Neural cell (in vitro differentiated cells): ENCODE data around the gene PDHB. TPM values are rescaled to one million over a fixed set of nuclear protein-coding genes. Genes with fewer than 3 reads are reported as not detected.

Experiments used
- H2AFZ ChIP-seq: fragments of 200-600, 300-800 bp; sonication (generic), shearing (Covaris generic); 2 replicates; pipeline ENCODE4 v1.6.0; 2014; ENCODE audit warnings: low read depth, mild to moderate bottlenecking, antibody characterized with exemption, low read length, moderate library complexity
- H3F3A ChIP-seq: fragments of 200-600 bp; shearing (Covaris generic); 2 replicates; pipeline ENCODE4 v1.6.1; 2016; ENCODE audit warnings: mild to moderate bottlenecking, moderate library complexity, mixed read lengths, antibody characterized with exemption, low read length; ENCODE audit not compliant: insufficient read depth, poor library complexity, severe bottlenecking
- H3K27ac ChIP-seq: fragments of 200-600, 300-800 bp; sonication (generic), shearing (Covaris generic); 2 replicates; pipeline ENCODE4 v1.5.1; 2014; ENCODE audit warnings: mild to moderate bottlenecking, low read length, moderate library complexity
- H3K27me3 ChIP-seq: fragments of 300-800, 200-600 bp; sonication (generic), shearing (Covaris generic); 2 replicates; pipeline ENCODE4 v1.6.0; 2014; ENCODE audit warnings: mild to moderate bottlenecking, low read depth, low read length, moderate library complexity; ENCODE audit not compliant: insufficient read depth
- H3K36me3 ChIP-seq: fragments of 300-800, 200-600 bp; sonication (generic), shearing (Covaris generic); 2 replicates; pipeline ENCODE4 v1.5.1; 2014; ENCODE audit warnings: mild to moderate bottlenecking, antibody characterized with exemption, low read length, moderate library complexity; ENCODE audit not compliant: insufficient read depth
- H3K4me2 ChIP-seq: fragments of 300-800, 200-600 bp; sonication (generic), shearing (Covaris generic); 2 replicates; pipeline ENCODE4 v1.6.0; 2014; ENCODE audit warnings: mild to moderate bottlenecking, low read length
- H3K4me3 ChIP-seq: fragments of 300-800, 200-600 bp; sonication (generic), shearing (Covaris generic); 2 replicates; pipeline ENCODE4 v1.5.1; 2014; ENCODE audit warnings: mild to moderate bottlenecking, low read length, moderate library complexity
- H3K79me2 ChIP-seq: fragments of 200-600 bp; shearing (Covaris generic); replicated peaks from 2 replicates; pipeline ENCODE4 v1.6.0; 2014; ENCODE audit warnings: mild to moderate bottlenecking, low read length, moderate library complexity; ENCODE audit not compliant: insufficient read depth
- H3K9ac ChIP-seq: fragments of 300-800, 200-600 bp; sonication (generic), shearing (Covaris generic); 2 replicates; pipeline ENCODE4 v1.6.1; 2016; ENCODE audit warnings: mild to moderate bottlenecking, low read length, mixed read lengths
- H3K9me2 ChIP-seq: fragments of 200-600 bp; shearing (Covaris generic); 2 replicates; pipeline ENCODE4 v1.6.1; 2016; ENCODE audit warnings: mild to moderate bottlenecking, low read length, mixed read lengths; ENCODE audit not compliant: insufficient read depth
- H3K9me3 ChIP-seq: fragments of 200-600, 300-800 bp; sonication (generic), shearing (Covaris generic); 2 replicates; pipeline ENCODE4 v1.6.1; 2016; ENCODE audit warnings: mild to moderate bottlenecking, mixed run types, low read length, moderate library complexity, mixed read lengths
- H4K20me1 ChIP-seq: fragments of 200-600 bp; shearing (Covaris generic); 2 replicates; pipeline ENCODE4 v1.6.1; 2016; ENCODE audit warnings: mild to moderate bottlenecking, mixed run types; ENCODE audit not compliant: insufficient read depth
- EP300 ChIP-seq: fragments of 450-650 bp; conservative IDR thresholded peaks from 2 replicates; pipeline ENCODE4 v1.6.1; 2014; ENCODE audit warnings: antibody characterized with exemption, mild to moderate bottlenecking, moderate library complexity; ENCODE audit not compliant: poor library complexity, severe bottlenecking
- EZH2 ChIP-seq: fragments of 200-600, 300-800 bp; shearing (Covaris generic), sonication (generic); IDR thresholded peaks from 2 replicates; pipeline ENCODE4 v1.6.1; 2014; ENCODE audit warnings: antibody characterized with exemption, low read length, borderline replicate concordance, mild to moderate bottlenecking; ENCODE audit not compliant: insufficient read depth, poor library complexity, severe bottlenecking
- MXI1 ChIP-seq: fragments of 450-650 bp; conservative IDR thresholded peaks from 2 replicates; pipeline ENCODE4 v1.6.1; 2014; ENCODE audit warnings: antibody characterized with exemption, mild to moderate bottlenecking; ENCODE audit not compliant: poor library complexity, severe bottlenecking
- POLR2AphosphoS5 ChIP-seq: IDR thresholded peaks from 2 replicates; pipeline ENCODE4 v1.6.1; 2012
- RAD21 ChIP-seq: fragments of 450-650 bp; conservative IDR thresholded peaks from 2 replicates; pipeline ENCODE4 v1.6.1; 2014; ENCODE audit warnings: antibody characterized with exemption, mild to moderate bottlenecking, moderate library complexity
- SMC3 ChIP-seq: fragments of 450-650 bp; conservative IDR thresholded peaks from 2 replicates; pipeline ENCODE4 v1.6.1; 2014; ENCODE audit warnings: antibody characterized with exemption, mild to moderate bottlenecking, moderate library complexity; ENCODE audit not compliant: poor library complexity
- TAF1 ChIP-seq: IDR thresholded peaks from 2 replicates; pipeline ENCODE4 v1.6.1; 2012; ENCODE audit warnings: low read depth
- polyA plus RNA-seq: library from polyadenylated mRNA; depleted of rRNA; stranded (reverse); fragments of >200 nt; gene quantifications from 2 replicates; pipeline ENCODE4 v1.2.3, GENCODE V29; 2014
- TF ChIP-seq, protein P1 (sequence below): IDR thresholded peaks from 2 replicates; pipeline ENCODE4 v1.6.1; 2012; ENCODE audit warnings: borderline replicate concordance
- TF ChIP-seq, protein P2 (sequence below): fragments of 450-650 bp; IDR thresholded peaks from 2 replicates; pipeline ENCODE4 v1.5.1; 2014; ENCODE audit warnings: antibody characterized with exemption, mild to moderate bottlenecking, moderate library complexity; ENCODE audit not compliant: poor library complexity, severe bottlenecking

The PDHB gene
- polyA plus RNA-seq, 1 donor from 2014 or later = 154 TPM

- no peaks in the 10 kb centered on the region for H3K9me2 ChIP-seq
- no peak overlapping the region for H3K4me3 ChIP-seq
- H3K27me3 ChIP-seq = no peaks in the 10 kb centered on the region
- H2AFZ ChIP-seq = no peak overlapping the region
- H3K36me3 ChIP-seq = peaks cover 7% of the 10 kb centered on the region
- H3K79me2 ChIP-seq = no peaks in the 10 kb centered on the region
- H3F3A ChIP-seq = no peaks in the 10 kb centered on the region
- no peak overlapping the region for H3K4me2 ChIP-seq
- no peaks in the 10 kb centered on the region for H4K20me1 ChIP-seq
- TF ChIP-seq TAF1 (no peak), EZH2 (no peak), SMC3 (no peak), MXI1 (no peak), EP300 (no peak), POLR2AphosphoS5 (no peak), RAD21 (no peak)
- TF ChIP-seq, protein P1, sequence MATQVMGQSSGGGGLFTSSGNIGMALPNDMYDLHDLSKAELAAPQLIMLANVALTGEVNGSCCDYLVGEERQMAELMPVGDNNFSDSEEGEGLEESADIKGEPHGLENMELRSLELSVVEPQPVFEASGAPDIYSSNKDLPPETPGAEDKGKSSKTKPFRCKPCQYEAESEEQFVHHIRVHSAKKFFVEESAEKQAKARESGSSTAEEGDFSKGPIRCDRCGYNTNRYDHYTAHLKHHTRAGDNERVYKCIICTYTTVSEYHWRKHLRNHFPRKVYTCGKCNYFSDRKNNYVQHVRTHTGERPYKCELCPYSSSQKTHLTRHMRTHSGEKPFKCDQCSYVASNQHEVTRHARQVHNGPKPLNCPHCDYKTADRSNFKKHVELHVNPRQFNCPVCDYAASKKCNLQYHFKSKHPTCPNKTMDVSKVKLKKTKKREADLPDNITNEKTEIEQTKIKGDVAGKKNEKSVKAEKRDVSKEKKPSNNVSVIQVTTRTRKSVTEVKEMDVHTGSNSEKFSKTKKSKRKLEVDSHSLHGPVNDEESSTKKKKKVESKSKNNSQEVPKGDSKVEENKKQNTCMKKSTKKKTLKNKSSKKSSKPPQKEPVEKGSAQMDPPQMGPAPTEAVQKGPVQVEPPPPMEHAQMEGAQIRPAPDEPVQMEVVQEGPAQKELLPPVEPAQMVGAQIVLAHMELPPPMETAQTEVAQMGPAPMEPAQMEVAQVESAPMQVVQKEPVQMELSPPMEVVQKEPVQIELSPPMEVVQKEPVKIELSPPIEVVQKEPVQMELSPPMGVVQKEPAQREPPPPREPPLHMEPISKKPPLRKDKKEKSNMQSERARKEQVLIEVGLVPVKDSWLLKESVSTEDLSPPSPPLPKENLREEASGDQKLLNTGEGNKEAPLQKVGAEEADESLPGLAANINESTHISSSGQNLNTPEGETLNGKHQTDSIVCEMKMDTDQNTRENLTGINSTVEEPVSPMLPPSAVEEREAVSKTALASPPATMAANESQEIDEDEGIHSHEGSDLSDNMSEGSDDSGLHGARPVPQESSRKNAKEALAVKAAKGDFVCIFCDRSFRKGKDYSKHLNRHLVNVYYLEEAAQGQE = no peak
- TF ChIP-seq, protein P2, sequence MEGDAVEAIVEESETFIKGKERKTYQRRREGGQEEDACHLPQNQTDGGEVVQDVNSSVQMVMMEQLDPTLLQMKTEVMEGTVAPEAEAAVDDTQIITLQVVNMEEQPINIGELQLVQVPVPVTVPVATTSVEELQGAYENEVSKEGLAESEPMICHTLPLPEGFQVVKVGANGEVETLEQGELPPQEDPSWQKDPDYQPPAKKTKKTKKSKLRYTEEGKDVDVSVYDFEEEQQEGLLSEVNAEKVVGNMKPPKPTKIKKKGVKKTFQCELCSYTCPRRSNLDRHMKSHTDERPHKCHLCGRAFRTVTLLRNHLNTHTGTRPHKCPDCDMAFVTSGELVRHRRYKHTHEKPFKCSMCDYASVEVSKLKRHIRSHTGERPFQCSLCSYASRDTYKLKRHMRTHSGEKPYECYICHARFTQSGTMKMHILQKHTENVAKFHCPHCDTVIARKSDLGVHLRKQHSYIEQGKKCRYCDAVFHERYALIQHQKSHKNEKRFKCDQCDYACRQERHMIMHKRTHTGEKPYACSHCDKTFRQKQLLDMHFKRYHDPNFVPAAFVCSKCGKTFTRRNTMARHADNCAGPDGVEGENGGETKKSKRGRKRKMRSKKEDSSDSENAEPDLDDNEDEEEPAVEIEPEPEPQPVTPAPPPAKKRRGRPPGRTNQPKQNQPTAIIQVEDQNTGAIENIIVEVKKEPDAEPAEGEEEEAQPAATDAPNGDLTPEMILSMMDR = no peak
- no peak overlapping the region for H3K9ac ChIP-seq
- peaks cover 4% of the 10 kb centered on the region for H3K9me3 ChIP-seq
- no peak overlapping the region for H3K27ac ChIP-seq
Observed at GRCh38 chr3:58411851-58412830, 21.5 kb downstream of the PDHB start.

- Histone ChIP-seq H3K27me3 (no peaks in the 10 kb centered on the region), H3K9ac (no peak overlapping the region), H3K79me2 (no peaks in the 10 kb centered on the region), H3K9me3 (peaks cover 4% of the 10 kb centered on the region), H3K9me2 (no peaks in the 10 kb centered on the region), H3K4me3 (no peak overlapping the region), H2AFZ (no peak overlapping the region), H3K4me2 (no peak overlapping the region), H3K36me3 (peaks cover 7% of the 10 kb centered on the region), H4K20me1 (no peaks in the 10 kb centered on the region), H3K27ac (no peak overlapping the region), H3F3A (no peaks in the 10 kb centered on the region)
- no peak for TF ChIP-seq MXI1
- no peak for TF ChIP-seq EZH2
- TF ChIP-seq TAF1 = no peak
- TF ChIP-seq, protein P2 = no peak
- no peak for TF ChIP-seq RAD21
- TF ChIP-seq POLR2AphosphoS5 = no peak
- no peak for TF ChIP-seq SMC3
- TF ChIP-seq EP300 = no peak
Observed at GRCh38 chr3:58411036-58411435, 22.6 kb downstream of the PDHB start.
